T follicular helper cell (primary cell): Measurements from ENCODE around the gene GMEB2.

Experiments used
- DNase-seq: peaks from one replicate; pipeline ENCODE4 v3.0.0-alpha.2; 2020; ENCODE audit warnings: low read depth

GMEB2 gene

GRCh38 chr20:63588641-63589041 is 38.3 kb downstream of the GMEB2 start:
- DNase-seq: no peak

- DNase-seq: no peak
Measured at GRCh38 chr20:63587776-63588591, 38.9 kb downstream of the GMEB2 start.

- DNase-seq: no peak
Measured at GRCh38 chr20:63587256-63587655, 39.6 kb downstream of the GMEB2 start.

- DNase-seq: no peak
Measured at GRCh38 chr20:63586797-63587196, 40.1 kb downstream of the GMEB2 start.

GRCh38 chr20:63585616-63586565 is 41.0 kb downstream of the GMEB2 start:
- no peak for DNase-seq

- DNase-seq: no peak
Measured at GRCh38 chr20:63582382-63583063, 44.4 kb downstream of the GMEB2 start.

GRCh38 chr20:63580796-63581461 is 46.0 kb downstream of the GMEB2 start:
- DNase-seq: peak; percentile 65

- DNase-seq: no peak
Measured at GRCh38 chr20:63579017-63579694, 47.7 kb downstream of the GMEB2 start.

GRCh38 chr20:63578224-63579016 is 48.5 kb downstream of the GMEB2 start:
- no peak for DNase-seq

GRCh38 chr20:63577317-63577894 is 49.5 kb downstream of the GMEB2 start:
- DNase-seq: no peak

GRCh38 chr20:63576311-63576710 is 50.6 kb downstream of the GMEB2 start:
- no peak for DNase-seq

- no peak for DNase-seq
Measured at GRCh38 chr20:63574829-63575743, 51.8 kb downstream of the GMEB2 start.

- peak; percentile 61 for DNase-seq
Measured at GRCh38 chr20:63574156-63574828, 52.6 kb downstream of the GMEB2 start, which contains the start of gene HELZ2. Gene HELZ2 (minus strand): TSS chr20:63574239. CDS start chr20:63572385, 1,854 bp downstream.

- DNase-seq: no peak
Measured at GRCh38 chr20:63573647-63574131, 53.2 kb downstream of the GMEB2 start.

GRCh38 chr20:63572788-63573646 is 53.9 kb downstream of the GMEB2 start:
- DNase-seq: no peak

GRCh38 chr20:63572071-63572787 is 54.7 kb downstream of the GMEB2 start:
- no peak for DNase-seq
